ENCODE results near the gene PRKAR2B.

PRKAR2B gene

GRCh38 chr7:107157091-107157490 is 112.6 kb downstream of the PRKAR2B start:
- TF ChIP-seq GATA3 (IDR thresholded peaks at IDR 0.05; ENCODE audit: low read depth, low read length), result no peak
- no peak for TF ChIP-seq GATA2 (IDR thresholded peaks at IDR 0.05; ENCODE audit: low read depth, low read length)

- TF ChIP-seq GATA3 (IDR thresholded peaks at IDR 0.05; ENCODE audit: low read depth, low read length) (no peak), GATA2 (IDR thresholded peaks at IDR 0.05; ENCODE audit: low read depth, low read length) (no peak)
These were observed 113.5 kb downstream of the PRKAR2B start for GRCh38 chr7:107158028-107158427.

- TF ChIP-seq GATA3 (IDR thresholded peaks at IDR 0.05; ENCODE audit: low read depth, low read length), result no peak
- TF ChIP-seq GATA2 (IDR thresholded peaks at IDR 0.05; ENCODE audit: low read depth, low read length), result no peak
These were observed 115.9 kb downstream of the PRKAR2B start for GRCh38 chr7:107160389-107160788.

GRCh38 chr7:107161415-107161814 is 116.9 kb downstream of the PRKAR2B start:
- TF ChIP-seq GATA3 (IDR thresholded peaks at IDR 0.05; ENCODE audit: low read depth, low read length) (no peak), GATA2 (IDR thresholded peaks at IDR 0.05; ENCODE audit: low read depth, low read length) (no peak)

- TF ChIP-seq GATA2 (IDR thresholded peaks at IDR 0.05; ENCODE audit: low read depth, low read length) (no peak), GATA3 (IDR thresholded peaks at IDR 0.05; ENCODE audit: low read depth, low read length) (no peak)
These were observed 118.0 kb downstream of the PRKAR2B start for GRCh38 chr7:107162475-107162874.

- no peak for TF ChIP-seq GATA2 (IDR thresholded peaks at IDR 0.05; ENCODE audit: low read depth, low read length)
- no peak for TF ChIP-seq GATA3 (IDR thresholded peaks at IDR 0.05; ENCODE audit: low read depth, low read length)
These were observed 119.6 kb downstream of the PRKAR2B start for GRCh38 chr7:107164092-107164491.

GRCh38 chr7:107165341-107165740 is 120.8 kb downstream of the PRKAR2B start:
- no peak for TF ChIP-seq GATA3 (IDR thresholded peaks at IDR 0.05; ENCODE audit: low read depth, low read length)
- no peak for TF ChIP-seq GATA2 (IDR thresholded peaks at IDR 0.05; ENCODE audit: low read depth, low read length)

GRCh38 chr7:107166736-107167426 is 122.4 kb downstream of the PRKAR2B start:
- TF ChIP-seq GATA2 (IDR thresholded peaks at IDR 0.05; ENCODE audit: low read depth, low read length) (no peak), GATA3 (IDR thresholded peaks at IDR 0.05; ENCODE audit: low read depth, low read length) (no peak)

- TF ChIP-seq GATA3 (IDR thresholded peaks at IDR 0.05; ENCODE audit: low read depth, low read length) (no peak), GATA2 (IDR thresholded peaks at IDR 0.05; ENCODE audit: low read depth, low read length) (no peak)
These were observed 123.2 kb downstream of the PRKAR2B start for GRCh38 chr7:107167483-107168232.

GRCh38 chr7:107168233-107169119 is 124.0 kb downstream of the PRKAR2B start, which contains the start of gene HBP1:
Gene HBP1, plus strand, starts transcription at chr7:107169003. Its CDS starts 10,891 bp downstream, at chr7:107179894.
- TF ChIP-seq GATA3 (IDR thresholded peaks at IDR 0.05; ENCODE audit: low read depth, low read length) (no peak), GATA2 (IDR thresholded peaks at IDR 0.05; ENCODE audit: low read depth, low read length) (peak; percentile 34; the same call in 1 of the 2 replicates)

GRCh38 chr7:107169120-107170050 is 124.9 kb downstream of the PRKAR2B start:
- no peak for TF ChIP-seq GATA3 (IDR thresholded peaks at IDR 0.05; ENCODE audit: low read depth, low read length)
- TF ChIP-seq GATA2 (IDR thresholded peaks at IDR 0.05; ENCODE audit: low read depth, low read length), result no peak

GRCh38 chr7:107170051-107170915 is 125.8 kb downstream of the PRKAR2B start:
- TF ChIP-seq GATA3 (IDR thresholded peaks at IDR 0.05; ENCODE audit: low read depth, low read length) (no peak), GATA2 (IDR thresholded peaks at IDR 0.05; ENCODE audit: low read depth, low read length) (no peak)

Data from SH-SY5Y (cell line).